NCI-H2227 (cell line): Measurements from ENCODE around the gene KREMEN2.
A peak's percentile ranks its signal among the peaks of the same experiment; 100 is the strongest.

Experiments
- DNase-seq: peaks from one replicate; lab custom pipeline; 2025; ENCODE audit not compliant: unreplicated experiment; lab: John Stamatoyannopoulos, UW

KREMEN2 gene

GRCh38 chr16:2977440-2977839 is 13.4 kb downstream of the KREMEN2 start:
- DNase-seq = no peak

DNA sequence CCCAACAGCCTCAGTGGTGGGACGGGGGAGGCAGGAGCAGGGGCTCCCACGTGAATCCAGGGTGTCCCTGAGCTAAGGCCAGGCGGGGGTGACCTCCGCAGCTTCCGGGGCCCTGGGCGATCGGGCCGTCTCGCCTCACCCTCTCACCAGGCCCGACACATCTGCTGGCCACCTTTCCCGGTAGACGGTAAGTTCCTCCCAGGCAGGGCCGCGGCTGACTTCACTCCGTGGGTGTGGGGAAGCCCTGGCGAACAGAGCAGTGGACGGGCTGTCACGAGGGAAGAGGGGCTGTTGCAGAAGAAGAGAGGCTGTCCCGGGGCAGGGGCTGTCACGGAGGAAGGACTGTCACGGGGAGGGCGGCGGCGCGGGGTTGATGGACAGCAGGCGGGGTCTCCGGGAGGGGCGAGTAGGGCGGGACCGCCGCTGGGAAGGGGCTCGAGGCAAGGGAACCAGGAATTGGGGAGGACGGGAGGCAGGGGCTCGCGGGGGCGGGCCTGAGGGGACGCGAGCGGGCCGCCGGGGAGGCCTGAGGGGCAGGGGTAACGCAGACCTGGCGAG is 15.7 kb downstream of the KREMEN2 start:
- peak; percentile 48 for DNase-seq

- DNase-seq = peak; percentile 94
Observed at GRCh38 chr16:2980227-2981176, 16.4 kb downstream of the KREMEN2 start, which contains the start of gene PKMYT1. PKMYT1 (minus strand) TSS chr16:2980446; CDS start chr16:2979657, 789 bp downstream.

DNA sequence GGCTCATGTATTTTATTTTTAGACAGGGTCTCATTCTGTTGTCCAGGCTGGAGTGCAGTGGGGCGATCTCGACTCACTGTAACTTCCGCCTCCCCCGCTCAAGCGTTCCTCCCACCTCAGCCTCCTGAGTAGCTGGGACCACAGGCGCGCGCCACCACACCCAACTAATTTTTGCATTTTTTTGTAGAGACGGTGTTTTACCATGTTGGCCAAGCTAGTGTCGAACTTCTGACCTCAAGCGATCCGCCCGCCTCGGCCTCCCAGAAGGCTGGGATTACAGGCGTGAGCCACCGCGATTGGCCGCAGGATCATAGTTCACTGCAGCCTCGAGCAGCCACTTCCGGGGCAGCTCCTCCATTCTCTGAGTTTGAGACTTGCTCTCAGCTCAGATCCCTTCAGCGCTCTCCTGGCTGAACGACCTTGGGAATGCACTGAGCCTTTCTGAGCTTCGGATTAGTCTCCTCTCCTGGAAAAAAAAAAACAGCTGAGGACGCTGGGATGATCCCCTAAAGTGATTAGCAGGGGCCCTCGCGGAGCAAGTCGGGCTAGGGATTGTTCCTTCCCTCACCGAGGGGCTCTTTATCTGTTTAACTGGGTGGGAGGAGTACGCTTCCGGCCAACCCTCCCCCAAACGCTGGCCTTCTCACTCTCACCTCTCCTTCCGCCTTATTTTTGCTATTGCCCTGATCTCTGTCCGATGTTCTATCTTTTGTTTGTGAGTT is 17.3 kb downstream of the KREMEN2 start:
- DNase-seq = no peak

DNA sequence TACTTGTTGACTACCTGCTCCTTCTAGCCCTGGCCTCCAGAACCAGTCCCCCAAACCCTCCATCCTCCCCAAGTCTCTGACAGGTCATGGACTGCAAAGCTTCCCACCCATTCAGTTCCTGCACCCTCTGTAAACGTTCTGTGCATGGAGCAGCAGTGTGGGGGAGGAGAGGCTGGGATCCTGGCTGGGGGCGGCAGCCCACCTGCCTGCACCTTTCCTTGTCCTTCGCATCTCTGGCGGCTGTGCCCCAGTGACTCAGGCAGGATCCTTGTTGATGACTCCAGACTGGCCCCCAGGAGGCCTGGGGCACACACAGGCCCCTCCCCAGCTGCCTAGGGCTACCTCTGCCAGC is 17.8 kb downstream of the KREMEN2 start:
- no peak for DNase-seq

GRCh38 chr16:2982402-2982801 is 18.3 kb downstream of the KREMEN2 start:
- DNase-seq = no peak

- DNase-seq = peak; percentile 88
Observed at GRCh38 chr16:2983706-2984136, 19.6 kb downstream of the KREMEN2 start.

DNA sequence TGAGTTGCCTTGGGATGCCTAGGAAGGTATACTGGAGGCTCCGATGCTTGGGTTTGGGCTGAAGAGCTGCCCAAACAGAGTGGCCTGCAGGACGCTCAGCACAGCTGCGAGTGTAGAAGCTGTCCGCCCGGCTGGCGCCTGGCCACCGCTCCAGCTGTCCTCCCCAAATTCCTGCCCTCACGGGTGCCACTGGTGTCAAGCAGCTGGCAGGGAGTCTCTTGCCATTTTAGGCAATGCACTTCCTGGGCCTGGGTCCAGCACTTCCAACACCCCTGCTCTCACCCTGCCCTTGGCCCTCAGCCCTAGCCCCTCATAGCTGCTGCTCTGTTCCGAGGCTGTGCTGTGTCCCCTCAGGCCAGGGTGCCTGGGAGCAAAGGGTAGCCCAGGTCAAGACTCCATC is 21.4 kb downstream of the KREMEN2 start:
- no peak for DNase-seq

DNA sequence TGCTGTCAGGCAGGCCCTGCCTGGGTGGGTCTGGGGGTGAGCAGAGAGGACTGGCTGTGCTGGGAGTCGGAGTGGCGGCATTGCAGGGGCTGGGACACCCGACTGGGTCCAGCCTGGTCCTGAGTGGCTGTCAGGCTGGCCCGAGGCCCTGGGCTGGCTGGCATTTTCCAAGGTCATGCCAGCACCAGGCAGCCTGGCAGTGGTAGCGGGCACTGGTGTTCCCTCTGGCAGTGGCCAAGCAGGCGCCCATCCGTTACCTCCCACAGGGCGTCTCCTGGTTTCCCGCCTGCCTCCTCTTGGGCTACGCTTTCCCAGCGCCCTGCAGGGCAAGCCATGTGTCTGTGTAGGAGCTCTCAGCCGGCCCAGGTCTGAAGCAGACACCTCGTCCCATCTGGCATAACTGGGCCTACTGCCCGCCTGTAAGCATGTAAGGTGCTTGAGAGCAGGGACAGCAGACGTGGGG is 21.8 kb downstream of the KREMEN2 start:
- DNase-seq = no peak

GRCh38 chr16:2986623-2987188 is 22.6 kb downstream of the KREMEN2 start:
- no peak for DNase-seq

- DNase-seq = no peak
Observed at GRCh38 chr16:2987286-2987685, 23.2 kb downstream of the KREMEN2 start.

DNA sequence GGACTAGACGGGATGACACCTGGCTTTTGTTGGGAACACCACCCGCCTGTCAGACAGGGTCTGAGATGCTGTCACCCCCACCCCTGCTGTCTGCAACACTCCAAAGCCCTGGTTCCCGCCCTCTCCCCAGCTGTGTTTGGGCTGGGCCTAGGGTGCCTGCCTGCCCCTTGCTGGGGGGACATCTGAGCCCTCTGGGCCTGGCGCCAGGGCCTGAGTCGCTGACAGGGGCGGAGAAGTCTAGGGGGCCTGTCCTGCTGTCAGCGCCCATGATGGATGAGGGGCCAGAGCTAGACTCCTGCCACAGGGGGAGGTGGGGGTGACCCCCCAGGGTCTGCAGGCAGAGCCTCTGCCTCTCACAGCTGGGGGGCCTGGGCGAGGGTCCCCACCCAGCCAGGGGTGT is 23.8 kb downstream of the KREMEN2 start:
- no peak for DNase-seq

DNA sequence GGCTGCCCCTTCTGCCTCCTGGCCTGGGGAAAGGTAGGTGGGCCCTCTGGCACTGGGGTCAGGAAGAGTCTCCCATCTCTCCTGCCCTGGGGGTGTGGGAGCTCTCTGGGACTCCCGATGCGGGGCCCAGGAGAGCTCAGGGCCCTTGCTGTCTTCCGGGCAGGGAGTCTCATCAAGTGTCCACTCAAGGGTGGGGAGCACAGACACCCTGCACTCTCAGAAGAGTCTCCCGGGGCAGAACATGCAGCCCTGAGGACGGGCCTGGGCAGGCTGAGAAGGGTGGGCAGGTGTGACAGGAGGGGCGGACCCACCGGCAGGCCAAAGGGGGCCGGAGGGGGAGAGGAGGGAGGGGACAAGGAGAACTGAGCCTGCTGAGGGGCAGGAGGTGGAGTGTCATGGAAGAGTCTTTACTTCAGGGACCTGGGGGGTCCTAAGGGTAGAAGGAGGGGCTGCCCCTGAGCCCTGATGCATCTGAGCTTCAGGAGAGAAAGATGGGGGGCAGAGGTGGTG is 24.6 kb downstream of the KREMEN2 start:
- DNase-seq = no peak

DNA sequence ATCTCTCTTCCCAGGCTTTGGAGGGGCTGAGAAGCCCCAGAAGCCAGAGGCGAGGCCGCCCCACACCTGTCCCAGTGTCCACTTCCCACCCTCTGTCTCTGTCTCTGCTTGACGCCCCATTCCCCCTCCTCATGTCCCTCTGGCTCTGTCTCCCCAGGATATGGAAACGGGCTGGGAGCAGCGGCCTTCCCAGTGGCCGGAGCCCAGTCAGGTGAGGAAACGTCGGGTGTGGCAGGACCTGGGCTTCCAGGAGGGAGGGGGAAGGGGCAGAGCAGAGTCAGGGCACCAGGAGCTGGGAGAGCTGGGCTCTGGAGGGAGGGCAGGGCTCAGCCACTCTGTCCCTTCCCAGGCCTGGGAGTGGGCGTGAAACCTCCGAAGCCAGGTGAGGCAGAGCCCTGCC is 26.8 kb downstream of the KREMEN2 start:
- DNase-seq = no peak

DNA sequence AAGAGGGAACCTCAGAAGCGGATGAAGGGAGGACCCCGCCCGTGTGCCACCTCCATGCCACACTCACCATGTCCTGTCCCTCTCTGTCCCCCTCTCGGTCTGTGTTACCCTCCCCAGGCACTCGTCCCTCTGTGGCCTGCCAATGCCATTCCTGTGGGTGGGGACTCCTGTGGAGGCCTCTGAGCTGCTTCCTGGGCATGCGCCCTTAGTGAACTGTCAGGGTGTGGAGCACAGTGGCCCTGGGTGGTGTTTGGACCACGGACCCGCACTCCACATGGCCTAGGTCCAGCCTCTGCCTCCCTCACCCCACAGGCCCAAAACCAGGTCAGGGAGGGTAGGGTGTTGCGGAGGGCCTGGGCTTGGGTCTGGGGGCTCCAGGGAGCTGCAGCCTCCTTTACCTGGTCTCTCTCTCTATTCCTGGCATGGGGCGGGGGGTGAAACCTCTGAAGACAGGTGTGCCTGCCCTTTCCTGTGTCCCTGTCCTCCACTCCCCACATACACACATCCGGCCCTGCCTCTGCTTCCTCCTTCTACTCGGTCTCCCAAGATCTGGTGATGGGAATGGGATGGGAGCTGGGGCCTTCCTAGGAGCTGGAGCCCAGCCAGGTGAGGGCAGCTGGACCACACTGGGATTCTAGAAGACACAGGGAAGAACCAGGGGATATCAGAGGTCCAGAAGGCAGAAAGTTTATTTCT is 27.6 kb downstream of the KREMEN2 start:
- no peak for DNase-seq

DNA sequence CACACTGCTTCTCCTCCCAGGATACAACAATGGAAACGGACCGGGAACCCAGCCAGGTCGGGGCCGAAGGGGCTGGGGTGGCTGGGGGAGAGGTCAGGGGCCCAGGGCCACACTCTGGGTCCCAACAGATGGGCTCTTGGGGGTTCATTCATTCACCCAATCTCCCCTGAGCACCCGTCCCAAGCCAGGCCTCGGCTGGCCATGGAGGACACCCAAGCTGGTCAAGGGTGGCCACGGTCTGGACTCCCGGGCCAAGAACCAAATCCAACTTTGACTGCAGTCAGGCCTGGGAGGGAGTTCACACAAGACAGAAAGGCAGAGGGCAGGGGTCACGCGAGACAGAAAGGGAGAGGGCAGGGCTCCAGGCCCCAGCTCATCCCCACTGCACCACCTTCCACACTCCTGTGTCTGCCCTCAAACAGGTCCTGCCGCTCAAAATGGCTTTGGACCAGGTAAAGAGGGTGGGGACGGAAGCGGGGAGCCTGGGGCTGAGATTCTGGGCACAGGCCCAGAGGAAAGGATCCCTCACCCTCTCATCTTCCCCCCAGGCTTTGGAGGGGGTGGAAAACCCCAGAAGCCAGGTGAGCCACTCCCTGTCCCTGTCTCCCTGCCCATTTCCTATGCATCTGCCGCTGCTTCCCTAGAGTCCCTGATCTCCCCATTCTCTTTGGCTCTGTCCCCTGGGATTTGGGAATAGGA is 28.5 kb downstream of the KREMEN2 start:
- DNase-seq = no peak

DNA sequence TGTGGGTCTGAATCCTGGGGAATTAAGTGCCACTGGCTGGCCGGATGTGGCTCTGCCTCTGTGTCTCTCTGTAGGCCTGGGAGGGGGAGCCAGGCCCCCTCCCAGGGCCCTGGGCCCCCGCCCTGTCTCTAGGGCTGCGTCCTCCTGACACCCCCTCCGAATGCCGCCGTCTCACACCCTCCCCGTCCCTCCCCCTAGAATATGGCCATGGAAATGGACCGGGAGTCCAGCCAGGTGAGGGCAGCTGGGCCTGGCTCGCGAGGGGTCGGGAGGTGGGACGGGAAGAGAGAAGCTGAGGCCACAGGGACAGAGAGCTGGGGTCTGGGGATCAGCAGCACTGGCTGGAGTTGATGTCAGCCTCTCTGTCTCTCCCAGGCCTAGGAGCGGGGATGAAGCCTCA is 32.2 kb downstream of the KREMEN2 start:
- DNase-seq = no peak

DNA sequence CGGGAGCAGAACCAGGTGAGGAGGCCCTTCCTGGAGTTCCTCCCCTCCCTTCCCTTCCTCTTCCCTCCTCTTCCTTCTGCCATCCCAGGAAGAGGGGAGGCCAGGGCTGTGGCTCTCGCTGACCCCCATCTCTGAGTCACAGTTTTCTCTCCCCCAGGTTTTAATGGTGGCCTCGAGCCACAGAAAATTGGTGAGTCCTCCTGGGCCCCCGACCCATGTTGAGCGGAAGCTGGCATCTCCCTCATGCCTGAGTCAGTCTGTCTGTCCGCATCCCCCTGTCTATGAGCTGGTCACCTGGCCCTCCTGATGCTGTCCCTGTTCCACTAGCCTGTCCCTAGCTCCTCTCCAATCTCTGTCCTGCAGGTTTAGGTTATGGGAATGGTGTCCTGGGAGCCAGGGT is 35.9 kb downstream of the KREMEN2 start:
- DNase-seq = no peak

DNA sequence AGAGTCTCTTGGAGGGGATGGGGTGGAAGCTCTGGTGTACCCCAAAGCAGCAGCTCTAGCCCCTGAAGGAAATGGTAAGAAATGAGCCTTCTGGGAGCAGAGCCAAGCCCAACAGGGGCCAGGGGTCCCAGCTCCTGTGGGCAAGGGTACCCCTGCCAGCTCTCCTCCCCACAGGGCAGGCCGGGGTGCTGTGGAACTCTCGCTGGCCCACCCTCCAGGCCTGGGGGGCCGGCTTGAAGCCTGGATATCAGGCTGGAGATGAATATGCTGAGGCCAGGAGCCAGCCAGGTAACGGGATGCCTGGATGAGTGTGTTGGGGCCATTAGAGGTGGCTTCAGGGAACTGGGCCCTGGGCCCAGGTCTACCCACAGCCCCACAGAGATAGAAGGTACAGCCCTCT is 36.5 kb downstream of the KREMEN2 start:
- DNase-seq = no peak

DNA sequence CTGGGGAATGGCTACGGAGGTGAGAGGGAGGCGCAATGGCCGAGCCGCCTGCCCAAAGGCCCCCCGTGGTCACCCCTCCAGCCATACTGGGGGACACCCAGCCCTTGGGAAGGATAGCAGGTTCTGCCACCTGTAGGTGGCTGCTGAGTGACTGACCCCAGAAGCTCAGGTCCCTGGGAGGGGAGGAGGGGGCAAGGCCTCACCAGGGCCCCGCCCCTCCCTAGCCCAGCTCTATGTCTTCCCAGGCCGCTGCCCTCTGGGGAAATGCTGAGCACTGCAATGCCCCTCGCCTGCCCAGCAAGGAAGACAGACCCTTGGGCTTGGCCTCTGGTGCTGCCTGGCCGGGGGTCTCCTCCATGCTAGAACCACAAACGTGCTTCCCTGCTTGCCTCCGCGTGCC is 37.2 kb downstream of the KREMEN2 start:
- no peak for DNase-seq
